Fibroblast of the aortic adventitia (primary cell): Measurements from ENCODE around the gene ZNF211. TPM values are rescaled to one million over a fixed set of nuclear protein-coding genes. Genes with fewer than 3 reads are reported as not detected.

Experiments
- DNase-seq: peaks from one replicate; pipeline ENCODE4 v3.0.0-alpha.2; 2010; ENCODE audit warnings: low read depth
- H3K4me3 ChIP-seq: 2 replicates; pipeline ENCODE4 v1.5.1; 2011; ENCODE audit warnings: low read depth, mild to moderate bottlenecking, control low read depth, low read length, moderate library complexity
- total RNA-seq: library from RNA; depleted of rRNA; stranded (reverse); fragments of >200 nt; gene quantifications from 2 replicates; pipeline ENCODE4 v1.2.3, GENCODE V29; 2012; ENCODE audit warnings: low replicate concordance
- TF ChIP-seq, protein P1 (sequence below): IDR thresholded peaks from 2 replicates; pipeline ENCODE4 v1.5.1; 2011; ENCODE audit warnings: mild to moderate bottlenecking, low read length, control low read depth, inconsistent platforms; ENCODE audit not compliant: insufficient read depth

Gene ZNF211
- total RNA-seq: 6.2 and 15.0 TPM in 2 replicates

DNA sequence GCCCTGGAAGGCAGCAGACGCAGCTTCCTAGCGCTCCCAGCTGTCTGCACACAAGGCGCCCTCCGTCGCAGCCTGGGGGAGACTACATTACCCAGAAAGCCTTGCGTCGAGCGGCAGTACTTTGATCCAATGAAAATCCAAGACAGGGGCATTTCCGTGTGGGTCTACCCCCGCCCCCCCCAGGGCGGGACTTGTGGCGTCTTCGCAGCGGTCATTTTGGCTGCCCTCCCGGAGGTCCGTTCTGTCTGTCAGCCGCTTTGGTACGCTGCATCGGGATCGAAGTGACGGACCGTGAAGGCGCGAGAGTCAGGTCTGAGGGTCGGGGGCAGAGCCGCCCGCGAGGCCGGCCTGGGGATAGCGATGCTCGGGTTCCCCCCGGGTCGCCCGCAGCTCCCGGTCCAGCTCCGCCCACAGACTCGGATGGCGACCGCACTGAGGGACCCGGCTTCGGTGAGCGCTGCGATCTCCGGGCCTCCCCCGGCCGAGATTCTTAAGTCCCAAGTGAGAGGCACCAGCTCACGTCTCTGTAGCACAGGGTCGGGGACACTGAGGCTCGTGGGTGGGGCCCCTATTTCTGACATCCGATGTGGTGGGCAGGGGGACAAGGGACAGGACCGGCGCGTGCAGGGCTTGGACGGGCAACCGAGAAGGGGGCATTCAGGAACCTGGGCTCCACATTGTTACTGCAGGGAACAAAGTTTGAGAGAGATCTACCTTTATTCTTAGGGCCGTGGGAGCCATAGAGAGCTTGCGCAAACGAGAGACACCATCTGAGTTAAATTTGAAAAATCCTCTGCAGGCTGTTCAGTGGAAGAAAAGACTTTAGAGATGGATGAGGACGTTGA is at the start of gene ZNF211:
TSS of gene ZNF211 (plus strand) at position 182 of the 845 bp plus-strand sequence. CDS start at position 361, 179 bp downstream.
- H3K4me3 ChIP-seq: peak within 1 kb of the TSS; percentile 87
- DNase-seq: peak; percentile 93
- TF ChIP-seq, protein P1, sequence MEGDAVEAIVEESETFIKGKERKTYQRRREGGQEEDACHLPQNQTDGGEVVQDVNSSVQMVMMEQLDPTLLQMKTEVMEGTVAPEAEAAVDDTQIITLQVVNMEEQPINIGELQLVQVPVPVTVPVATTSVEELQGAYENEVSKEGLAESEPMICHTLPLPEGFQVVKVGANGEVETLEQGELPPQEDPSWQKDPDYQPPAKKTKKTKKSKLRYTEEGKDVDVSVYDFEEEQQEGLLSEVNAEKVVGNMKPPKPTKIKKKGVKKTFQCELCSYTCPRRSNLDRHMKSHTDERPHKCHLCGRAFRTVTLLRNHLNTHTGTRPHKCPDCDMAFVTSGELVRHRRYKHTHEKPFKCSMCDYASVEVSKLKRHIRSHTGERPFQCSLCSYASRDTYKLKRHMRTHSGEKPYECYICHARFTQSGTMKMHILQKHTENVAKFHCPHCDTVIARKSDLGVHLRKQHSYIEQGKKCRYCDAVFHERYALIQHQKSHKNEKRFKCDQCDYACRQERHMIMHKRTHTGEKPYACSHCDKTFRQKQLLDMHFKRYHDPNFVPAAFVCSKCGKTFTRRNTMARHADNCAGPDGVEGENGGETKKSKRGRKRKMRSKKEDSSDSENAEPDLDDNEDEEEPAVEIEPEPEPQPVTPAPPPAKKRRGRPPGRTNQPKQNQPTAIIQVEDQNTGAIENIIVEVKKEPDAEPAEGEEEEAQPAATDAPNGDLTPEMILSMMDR: no peak

DNA sequence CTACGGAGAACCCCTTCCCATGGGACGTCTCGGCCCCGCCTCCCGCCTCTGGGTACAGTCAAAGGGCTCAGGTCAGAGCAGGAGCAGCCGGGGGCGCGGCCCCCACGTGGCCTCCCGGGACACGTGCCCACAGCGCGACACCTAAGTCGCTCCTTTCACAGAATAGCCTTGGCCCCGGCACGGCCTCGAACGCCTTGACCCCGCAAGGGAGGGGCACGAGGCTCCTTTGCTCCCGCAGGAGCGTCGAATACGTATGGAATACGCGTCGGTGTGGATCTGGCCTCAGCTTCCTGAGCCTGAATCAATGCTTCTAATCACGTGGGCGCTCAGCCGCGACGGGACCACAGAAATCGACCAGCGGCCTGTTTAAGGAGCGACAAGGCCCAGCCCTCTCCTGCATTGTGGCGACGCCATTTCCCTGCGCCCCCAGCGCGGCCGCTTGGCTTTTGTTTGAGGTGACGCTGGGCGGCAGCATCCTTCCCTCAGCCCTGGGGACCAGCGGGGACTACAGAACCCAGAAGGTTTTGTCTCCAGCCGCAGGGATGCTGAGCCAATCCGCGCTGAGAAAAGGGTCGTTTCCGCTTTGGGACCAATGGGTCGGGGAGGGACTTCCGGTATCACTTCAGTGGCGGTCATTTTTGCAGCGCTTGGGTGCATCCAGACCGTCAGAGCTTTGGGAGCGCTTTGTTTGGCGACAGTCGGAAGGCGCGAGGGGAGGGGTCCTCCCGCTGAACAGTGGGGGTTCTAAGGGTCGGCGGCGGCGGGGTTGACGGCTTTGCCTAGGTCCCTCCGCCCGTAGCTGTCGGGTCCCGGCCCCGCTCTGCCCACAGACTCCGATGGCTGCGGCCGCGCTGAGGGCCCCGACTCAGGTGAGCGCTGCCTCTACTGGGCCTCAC is 49.2 kb upstream of the ZNF211 start, which contains the start of gene ZIK1:
TSS of gene ZIK1 (plus strand) at position 625 of the 896 bp plus-strand sequence. CDS start at position 837, 212 bp downstream.
- DNase-seq: peak; percentile 90
- TF ChIP-seq, protein P1: no peak

DNA sequence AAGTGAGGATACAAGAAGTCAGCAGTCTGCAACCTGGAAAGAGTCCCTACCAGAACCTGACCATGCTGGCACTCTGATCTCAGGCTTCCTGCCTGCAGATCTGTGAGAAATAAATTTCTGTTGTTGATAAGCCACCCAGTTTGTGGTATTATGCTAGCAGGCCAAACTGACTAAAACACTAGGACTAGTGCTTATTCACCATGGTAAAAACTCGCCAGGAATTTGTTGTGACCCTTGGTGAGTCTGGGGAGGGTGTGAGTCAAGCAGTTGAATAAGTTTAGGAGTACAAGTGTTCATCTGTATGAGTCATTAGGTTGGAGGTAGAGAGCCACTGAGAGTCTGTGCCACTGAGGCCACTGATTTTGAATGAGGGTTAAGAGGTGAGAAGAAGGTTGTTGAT is 45.4 kb upstream of the ZNF211 start:
- no peak overlapping the region for H3K4me3 ChIP-seq
- TF ChIP-seq, protein P1: no peak
- peak; percentile 53 for DNase-seq

More for the DNA sequence above, 49.2 kb upstream of the ZNF211 start, which contains the start of gene ZIK1:
- H3K4me3 ChIP-seq: peak within 1 kb of the TSS; percentile 78

DNA sequence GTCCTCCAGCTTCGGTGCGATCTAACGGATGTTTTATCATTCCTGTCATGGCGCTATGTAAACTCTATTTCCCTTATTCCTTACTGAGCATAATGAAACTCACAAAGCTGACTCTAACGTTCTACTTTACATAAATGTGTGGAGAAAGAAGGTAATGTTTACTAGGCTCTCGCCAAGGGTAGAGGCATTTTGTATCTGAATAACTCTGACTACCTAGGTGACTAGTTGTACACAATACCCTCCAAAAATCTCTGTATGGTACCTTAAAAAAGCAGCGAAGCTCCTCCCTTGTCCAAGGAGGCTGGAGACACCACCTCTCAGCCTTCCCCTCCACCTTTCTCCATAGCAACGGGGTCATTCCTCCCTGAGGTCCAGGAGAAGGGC is 33.6 kb upstream of the ZNF211 start:
- TF ChIP-seq, protein P1: no peak
- peak overlapping the region; percentile 85 for H3K4me3 ChIP-seq
- DNase-seq: no peak

DNA sequence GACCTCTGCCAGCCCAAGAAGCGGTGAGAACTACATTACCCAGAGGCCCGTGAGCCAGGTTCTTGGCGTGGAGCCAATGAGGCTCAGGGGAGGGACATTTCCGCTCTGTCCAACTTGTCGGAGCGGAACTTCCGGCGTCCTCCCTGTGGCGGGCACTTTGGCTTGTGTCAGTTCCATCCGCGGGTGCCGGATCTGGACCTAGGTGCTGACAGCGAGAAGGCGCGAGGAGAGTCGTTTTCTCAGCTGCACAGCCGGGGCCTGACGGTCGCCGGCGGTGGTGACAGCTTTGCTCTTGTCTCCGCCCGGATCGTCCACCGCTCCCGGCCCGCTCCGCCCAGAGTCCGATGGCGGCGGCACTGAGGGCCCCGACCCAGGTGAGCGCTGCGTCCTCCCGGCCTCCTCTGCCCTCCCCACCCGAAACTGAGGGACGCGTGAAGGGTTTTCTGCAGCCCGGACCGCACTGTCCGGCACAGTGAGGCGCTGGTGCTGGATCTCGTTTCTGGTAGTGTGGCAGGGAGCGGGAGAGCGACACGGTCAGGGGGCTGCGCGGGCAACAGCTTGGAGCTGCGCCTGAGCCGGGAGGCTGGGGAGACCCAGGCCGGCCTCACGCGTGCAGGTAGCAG is 33.1 kb upstream of the ZNF211 start, which contains the start of gene ZNF530:
TSS of gene ZNF530 (plus strand) at position 125 of the 623 bp plus-strand sequence. CDS start 4,461 bp downstream, outside the sequence.
- DNase-seq: peak; percentile 91
- peak within 1 kb of the TSS; percentile 85 for H3K4me3 ChIP-seq
- TF ChIP-seq, protein P1: no peak

DNA sequence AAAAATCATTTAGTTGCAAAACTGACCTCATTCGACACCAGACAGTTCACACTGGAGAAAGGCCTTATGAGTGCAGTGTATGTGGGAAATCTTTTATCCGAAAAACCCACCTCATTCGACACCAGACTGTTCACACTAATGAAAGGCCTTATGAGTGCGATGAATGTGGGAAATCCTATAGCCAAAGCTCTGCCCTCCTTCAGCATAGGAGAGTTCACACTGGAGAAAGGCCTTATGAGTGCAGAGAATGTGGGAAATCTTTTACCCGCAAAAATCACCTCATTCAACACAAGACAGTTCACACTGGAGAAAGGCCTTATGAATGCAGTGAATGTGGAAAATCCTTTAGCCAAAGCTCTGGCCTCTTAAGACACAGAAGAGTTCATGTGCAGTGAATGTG is 26.0 kb upstream of the ZNF211 start:
- H3K4me3 ChIP-seq: no peak overlapping the region
- TF ChIP-seq, protein P1: no peak
- no peak for DNase-seq
